Myocyte (in vitro differentiated cells): Measurements from ENCODE around the gene PFKM. TPM values are rescaled to one million over a fixed set of nuclear protein-coding genes. Genes with fewer than 3 reads are reported as not detected.
"Not testable (repeated sequence)": the region's sequence is repeated elsewhere in the genome, so short reads cannot be mapped to it uniquely, and the experiment has no call there.

Experiments used
- DNase-seq: peaks from one replicate; pipeline ENCODE4 v3.0.0-alpha.2; 2012; ENCODE audit warnings: low read depth
- total RNA-seq: library from RNA; depleted of rRNA; stranded (reverse); fragments of >200 nt; gene quantifications from 2 replicates; pipeline ENCODE4 v1.2.3, GENCODE V29; 2014

Gene PFKM
- total RNA-seq, 1 donor from 2014 or later, result 134 TPM

DNA sequence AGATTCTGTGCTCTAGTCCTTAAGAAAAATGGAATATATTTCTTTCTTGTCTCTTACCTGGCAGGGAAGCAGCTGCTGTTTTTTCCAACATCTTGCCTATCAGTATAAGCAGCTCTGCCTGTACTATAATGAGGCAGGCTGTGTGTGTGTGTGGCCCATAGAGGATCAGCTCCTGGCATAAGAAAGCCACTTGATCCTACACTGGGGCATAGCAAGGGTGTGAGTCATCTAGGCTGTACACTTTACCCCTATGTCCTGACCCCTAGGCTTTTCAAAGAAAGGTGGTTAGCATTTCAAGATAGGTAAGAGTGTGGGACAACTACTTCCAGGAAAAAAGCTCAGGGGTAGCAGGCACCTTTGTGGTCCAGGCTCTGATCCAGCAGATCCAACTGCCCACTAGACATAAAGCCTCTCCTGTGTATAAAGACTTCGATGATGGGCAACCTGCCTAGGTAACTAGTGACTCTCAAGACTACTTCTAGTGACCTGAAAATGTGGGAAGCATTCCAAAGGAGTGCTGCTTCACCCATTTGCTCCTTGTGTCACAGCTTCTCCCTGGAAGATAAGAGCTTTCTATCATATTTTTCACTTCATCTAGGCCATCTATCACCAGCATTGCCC, 8.4 kb upstream of the PFKM start:
- no peak for DNase-seq

DNA sequence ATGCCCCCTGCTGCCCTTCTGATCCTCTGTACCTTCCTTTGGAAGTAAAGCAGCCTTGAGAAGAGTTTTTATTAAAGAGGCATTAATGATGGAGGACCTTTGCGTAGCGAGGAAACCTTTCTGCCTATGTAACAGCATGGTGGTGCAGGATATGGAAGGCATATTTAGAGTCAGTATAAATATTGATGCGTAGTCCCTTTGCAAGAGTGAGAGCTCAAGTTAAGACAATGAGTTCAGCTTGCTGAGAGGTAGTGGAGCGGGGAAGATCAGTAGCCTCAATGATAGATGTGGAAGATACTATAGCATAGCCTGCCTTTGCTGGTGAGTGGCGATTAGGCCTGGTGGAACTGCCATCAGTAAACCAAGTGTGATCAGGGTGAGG, 7.9 kb upstream of the PFKM start:
- DNase-seq, result not testable (repeated sequence)

DNA sequence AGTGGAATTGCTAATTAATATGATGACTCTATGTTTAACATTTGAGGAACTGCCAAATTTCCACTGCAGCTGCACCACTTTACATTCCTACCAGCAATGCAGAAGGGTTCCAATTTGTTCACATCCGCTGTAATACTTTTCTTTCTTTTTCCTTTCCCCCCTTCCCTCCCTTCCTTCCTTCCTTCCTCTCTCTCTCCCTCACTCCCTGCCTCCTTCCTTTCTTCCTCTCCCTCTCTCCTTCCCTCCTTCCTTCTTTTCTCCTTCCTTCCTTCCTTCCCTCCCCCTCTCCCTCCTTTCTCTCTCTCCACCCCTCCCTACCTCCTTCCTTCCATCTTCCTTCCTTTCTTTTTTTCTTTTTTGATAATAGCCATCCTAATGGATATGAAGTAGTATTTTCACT, 3.2 kb upstream of the PFKM start:
- no peak for DNase-seq

DNA sequence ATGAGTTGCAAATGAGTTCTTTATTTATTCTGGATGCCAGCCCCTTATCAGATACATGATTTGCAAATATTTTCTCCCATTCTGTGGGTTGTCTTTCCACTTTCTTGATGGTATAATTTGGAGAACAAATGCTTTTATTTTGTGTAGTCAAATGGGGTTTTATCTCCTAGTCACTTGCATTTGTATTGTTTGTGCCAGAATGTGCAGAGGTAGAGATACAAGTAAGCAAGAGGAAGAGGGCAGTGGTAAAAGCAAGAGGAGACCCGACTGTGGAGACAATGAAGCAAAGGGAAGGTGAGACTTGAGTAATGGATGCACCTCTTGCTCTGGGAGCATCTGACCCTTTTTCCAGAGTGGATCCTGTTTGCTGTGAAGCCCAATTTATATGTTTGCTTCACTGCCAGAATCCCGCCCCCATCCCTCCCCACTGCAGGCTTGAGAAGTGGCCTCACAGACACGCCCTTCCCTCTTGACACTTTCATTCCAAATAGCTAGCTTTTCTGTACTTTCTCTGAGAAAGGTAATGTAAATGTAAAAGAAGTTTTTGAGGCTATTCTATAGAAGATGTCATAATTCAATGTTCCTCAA, 786 bp upstream of the PFKM start:
- no peak for DNase-seq

DNA sequence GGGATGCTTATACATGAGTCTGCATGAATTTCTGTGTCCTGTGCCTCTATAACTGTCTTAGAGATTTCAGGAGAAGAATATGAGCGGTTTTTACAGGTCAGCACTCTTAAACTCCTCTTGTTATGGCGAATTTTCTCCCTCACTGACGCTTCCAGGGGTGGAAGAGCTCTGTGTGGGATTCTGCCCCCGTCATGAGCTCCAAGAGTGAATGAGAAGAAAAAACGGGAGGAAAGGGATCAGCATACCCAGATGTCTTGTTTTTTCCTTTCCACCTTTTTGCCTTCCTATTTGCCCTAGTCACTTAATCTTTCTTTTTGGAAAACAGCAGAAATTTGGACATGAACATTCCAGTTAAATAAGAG, 651 bp downstream of the PFKM start:
- no peak for DNase-seq

DNA sequence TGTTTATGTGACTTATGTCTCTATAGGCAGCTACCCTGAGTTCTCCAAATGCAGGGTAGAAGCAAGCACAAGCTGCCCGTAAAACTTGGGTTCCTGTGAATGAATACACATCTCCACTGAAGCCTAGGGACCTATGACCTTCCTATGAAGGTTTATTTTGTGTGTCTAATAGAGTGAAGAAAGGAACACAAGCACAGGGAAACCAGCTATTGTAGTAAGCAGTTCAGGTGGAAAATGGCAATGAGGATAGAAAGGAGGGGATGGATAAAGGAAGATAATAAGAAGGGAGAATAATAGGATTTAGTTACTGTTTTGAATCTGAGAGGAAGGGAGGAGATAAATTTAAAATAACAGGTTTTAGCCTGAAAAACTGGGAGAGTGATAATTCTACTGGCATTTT, 2.4 kb downstream of the PFKM start:
- DNase-seq, result no peak

DNA sequence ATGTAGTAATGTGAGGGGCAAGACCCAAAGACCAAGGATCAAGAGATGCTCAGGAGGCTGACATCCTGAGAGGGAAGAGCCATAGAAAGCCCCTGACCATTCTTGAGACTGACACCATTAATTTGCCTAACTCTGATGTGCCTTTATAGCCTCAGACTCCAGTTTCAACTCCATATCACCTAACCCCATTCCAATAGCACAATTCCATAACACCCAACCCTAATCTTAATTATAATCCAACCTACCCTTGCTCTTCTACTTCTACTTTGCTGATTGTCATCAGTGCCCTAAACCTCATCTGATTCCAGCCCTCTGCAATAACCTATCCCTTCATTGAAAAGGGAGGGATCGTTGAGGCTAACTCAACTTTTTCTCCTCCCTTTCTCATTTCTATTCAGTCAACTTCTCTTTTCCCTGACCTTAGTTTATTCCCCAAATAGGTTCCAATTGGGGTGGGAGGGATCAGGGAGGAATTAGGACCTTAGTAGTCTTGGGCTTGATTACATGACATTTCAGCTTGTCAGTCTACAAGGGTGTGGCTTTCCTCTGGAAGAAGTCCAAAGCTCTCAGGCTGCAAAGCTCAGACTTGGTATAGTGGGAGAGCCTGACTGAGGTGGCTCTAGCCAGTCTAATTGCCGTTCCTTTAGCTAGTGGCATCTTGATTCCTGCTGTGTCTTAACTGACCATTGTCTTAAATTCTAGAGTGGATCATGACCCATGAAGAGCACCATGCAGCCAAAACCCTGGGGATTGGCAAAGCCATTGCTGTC, 3.1 kb downstream of the PFKM start:
- DNase-seq, result peak; percentile 56

DNA sequence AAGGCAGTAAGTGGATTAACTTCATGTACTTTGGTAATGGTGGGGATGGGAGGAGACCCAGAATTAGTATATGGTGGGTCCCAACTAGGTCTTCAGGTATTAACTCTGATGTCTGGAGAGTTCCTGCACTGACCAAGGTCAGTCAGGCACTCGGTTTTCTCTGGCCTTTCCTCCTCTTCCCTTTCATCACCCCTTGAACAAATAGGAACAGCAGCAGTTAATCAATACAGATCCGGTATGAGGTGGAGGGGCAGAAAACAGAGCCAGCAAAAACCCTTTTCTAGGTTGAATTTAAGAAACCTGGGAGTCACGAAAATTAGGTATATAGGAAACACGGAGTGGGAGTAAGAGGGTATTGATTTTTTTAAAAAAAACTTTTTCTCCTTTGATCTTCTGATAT, 4.0 kb downstream of the PFKM start:
- DNase-seq, result no peak

DNA sequence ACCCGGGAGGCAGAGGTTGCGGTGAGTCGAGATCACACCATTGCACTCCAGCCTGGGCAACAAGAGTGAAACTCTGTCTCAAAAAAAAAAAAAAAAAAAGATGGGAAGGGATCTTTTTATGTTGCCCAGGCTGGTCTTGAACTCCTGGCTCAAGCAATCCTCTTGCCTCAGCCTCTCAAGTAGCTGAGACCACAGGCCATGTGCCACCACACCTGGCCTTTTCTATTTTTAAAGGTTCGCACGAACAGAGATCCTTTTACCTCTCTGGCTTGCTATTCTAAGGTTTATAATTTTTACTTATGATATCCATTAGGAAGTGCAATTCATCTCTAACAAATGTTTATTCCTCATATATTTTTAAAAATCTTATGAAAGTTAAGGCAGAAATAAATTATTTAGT, 6.4 kb downstream of the PFKM start:
- peak; percentile 76 for DNase-seq

DNA sequence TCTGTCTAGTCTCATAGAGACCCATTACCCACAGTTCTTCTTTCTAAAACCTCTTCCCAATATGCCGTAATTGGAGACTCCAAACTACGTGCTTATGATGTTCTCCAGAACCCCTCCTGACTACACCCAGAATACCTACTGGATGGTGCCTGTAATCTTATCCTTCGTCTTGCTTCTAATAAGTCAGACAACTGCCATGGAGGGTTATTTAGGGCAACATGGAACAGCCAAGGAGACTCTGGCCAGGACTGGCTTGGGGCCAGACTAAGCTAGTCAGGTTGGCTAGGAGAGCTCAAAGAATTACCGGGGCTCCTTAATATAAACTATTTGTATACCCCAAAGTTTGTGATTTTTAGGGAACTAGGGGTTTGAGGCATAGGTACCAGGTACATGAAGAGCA, 6.8 kb downstream of the PFKM start:
- peak; percentile 95 for DNase-seq

DNA sequence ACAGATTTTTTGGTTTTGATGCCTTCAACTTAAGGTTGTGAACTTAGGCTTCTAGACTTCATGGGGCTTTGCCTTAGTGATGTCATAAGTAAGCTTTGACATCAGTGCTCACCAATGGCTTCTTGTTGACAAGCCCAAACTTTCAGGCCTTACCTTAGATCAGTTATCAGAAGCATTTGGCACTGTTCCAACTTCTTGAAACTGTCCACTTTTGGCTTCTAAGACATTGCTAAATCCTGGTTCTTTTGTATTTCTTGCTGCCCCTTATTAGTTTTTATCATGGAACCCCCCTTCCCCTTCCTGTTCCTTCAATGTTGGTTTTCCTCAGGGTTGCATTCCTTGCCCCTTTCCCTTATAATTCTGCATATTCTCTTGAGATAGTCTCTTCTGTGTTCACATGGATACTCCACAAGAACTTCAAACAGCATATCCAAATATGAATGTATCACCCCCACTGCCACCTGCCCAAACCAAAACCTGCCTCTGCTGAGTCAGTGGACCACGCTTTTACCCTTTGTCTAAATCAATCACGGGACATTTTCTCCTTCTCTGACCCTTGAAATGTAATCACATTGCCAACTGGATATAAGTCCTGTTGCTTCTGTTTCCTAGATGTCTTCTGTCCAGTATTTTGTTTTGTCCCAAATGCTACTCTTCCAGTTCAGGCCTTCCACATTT, 7.9 kb downstream of the PFKM start:
- DNase-seq, result peak; percentile 76

DNA sequence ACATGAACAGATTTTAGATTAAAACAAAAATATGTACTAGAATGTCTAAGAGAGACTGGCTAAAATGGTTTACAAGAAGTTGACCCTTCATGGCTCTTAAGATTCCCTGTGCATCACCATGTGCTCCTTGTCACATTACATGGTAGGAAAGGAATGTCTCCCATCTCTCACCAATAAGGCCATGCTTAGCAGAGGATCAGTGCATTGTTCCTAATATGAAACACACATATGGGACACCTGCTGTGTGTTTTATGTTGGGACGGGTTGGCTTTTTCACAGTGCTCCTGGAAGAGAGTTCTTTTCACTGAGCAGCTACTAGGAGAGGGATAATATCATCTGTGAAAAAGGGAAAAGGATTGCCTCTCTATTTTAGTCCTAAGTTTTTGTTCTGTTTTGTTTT, 9.6 kb downstream of the PFKM start:
- no peak for DNase-seq

DNA sequence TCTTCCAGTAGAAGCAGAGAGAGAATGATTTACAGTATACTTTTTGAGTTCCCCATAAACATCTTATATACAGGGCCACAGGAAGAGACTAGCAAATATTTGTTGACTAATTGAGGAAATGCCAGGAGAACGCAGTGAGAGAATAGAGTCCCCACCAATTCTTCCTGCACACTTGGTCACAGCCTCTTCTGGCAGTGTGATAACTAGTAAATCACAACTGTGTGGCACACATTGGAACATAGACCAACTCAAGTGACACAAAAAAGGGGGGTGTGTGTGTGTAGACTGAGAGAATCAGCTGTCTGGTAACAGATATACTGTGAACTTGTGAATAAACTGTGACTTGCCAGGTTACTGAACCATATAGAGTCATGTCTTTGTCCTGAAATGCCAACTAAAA, 10.2 kb downstream of the PFKM start:
- DNase-seq, result no peak

DNA sequence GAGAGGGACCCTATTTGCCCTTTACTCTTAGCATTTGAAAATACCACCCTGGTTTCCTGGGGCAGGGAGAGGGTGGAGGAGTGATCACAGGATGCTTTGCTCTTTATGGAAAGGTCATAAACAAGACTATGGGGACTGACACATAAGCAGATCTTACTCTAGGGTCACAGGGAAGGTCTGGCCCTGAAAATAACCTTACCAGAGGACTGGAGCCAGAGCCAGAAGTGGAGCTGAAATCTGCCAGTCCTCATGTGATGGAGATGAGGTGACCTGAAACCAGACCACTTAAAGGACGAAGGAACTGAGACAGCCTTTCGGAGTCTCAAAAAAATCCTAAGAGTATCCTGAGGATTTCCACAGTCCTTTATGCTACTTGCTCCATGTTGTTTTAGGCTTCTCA, 12.4 kb downstream of the PFKM start:
- DNase-seq, result no peak

DNA sequence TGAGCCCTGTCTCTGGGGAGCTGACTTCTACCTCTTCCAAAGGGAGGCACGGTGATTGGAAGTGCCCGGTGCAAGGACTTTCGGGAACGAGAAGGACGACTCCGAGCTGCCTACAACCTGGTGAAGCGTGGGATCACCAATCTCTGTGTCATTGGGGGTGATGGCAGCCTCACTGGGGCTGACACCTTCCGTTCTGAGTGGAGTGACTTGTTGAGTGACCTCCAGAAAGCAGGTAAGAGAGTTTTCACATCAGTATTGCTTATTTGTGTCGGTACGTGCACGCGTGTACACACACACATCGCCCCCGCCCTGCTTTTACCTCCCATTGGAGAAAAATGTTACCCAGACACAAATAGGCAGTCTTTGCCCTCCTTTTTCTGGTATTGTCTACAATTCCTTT, 13.7 kb downstream of the PFKM start:
- DNase-seq, result no peak

DNA sequence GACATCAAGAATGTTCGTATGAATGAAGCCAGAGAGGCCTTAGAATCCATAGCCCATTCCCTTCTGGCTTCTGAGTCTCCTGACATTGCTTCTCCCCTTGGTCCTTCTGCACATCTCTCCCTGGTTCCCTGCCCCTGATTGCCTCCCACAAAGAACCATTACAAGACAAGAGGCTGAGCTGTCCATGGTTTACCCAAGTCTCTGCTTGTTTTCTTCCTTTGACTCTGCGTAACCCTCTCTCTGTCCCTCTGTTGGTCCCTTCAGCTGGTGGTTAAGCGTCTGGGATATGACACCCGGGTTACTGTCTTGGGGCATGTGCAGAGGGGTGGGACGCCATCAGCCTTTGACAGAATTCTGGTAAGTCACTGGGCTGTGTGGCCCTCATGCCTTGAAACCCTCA, 15.9 kb downstream of the PFKM start:
- no peak for DNase-seq

DNA sequence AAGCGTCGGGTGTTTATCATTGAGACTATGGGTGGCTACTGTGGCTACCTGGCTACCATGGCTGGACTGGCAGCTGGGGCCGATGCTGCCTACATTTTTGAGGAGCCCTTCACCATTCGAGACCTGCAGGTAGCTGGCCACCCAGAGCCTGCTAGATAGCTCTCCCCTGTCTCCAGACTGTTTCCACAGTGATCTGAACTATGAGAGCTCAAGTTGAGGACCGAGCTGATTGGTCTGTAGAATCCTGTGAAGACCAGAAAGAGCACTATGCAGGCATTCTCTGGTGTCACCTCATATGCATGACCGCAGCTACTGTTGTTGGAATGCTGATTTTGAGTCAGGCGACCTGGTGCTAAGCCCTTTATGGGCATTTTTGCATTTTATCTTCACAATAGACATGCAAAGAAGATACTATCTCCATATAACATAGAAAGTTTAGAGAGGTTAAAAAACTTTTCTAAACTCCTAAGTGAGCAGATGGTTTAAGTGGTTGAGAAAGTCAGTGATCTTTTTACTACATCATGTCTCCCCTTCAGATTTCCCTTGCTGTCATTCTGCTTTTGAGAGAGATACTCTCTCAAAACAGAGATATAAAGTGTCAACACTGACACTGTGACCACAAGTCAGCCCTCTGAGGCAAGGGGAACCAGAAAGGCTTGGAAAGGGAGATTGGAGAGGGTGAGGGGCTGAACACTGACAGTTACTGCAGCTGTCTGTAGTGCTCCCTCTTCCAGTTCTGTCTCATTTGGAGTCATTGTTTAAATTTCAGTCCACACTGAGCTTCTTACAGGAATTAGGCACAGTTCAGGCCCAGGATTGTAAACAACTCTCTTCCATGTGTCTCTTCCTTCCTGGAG, 23.9 kb downstream of the PFKM start:
- peak; percentile 45 for DNase-seq

DNA sequence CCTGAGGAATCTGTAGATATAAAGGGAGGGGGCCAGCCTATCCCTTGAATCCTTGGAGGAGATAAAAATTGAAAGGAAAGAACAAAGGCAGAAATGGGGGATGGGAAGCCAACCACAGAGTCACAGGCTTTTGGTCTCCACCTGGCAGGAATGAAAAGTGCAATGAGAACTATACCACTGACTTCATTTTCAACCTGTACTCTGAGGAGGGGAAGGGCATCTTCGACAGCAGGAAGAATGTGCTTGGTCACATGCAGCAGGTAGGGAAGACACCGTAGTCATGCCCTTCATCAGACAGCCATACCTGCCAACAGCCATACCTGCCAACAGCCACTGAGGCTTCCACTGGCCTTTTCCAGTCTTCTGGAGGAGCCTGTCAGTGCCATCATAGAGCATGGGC, 24.7 kb downstream of the PFKM start:
- DNase-seq, result no peak

DNA sequence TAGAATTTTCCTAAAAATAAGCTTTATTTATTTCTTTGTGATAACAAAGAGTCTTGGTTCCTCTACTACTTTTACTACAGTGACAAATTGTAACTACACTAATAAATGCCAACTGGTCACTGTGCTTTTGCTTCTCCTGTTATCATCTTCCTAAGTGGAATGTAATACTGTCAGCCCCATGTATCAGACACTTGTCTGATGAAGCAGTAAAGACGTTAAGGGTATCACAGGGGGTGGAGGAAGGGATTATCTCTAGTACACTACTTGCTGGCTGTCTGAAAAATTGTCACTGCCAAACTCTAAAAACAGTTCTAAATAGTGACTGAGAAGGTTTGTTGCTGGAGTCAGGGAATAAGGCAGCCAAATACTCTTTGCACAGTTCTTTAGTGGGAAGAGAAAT, 26.8 kb downstream of the PFKM start:
- no peak for DNase-seq

DNA sequence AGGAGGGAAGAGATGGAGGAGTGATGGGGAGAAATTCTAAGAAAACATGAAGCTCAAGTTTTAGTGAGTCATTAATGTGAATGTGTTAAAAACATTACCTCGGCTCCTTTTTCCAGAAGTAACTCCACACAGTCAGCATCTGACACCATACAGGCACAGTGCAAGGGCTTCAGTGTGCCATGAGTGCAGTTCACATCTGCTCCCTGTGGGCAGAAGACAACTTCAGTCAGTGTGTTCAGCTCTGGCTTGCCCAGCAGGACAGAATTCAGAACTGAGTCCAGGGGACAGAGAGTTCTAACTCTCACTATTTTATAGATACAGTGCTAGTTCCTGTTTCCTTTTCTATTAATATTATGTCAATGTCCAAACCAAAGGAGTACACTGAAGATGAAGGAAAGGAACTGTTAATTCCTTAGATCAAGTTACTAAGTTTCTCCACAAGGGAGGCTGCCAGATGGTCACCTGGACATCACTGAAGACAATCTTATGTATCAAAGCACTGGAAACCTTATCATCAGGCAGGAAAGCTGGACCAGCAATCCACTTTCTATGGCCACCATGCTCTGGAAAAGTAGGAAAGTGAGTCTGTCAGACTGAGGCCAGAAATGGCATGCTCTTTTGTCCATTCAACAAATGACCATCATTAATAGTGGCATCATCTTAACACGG, 32.1 kb downstream of the PFKM start:
- DNase-seq, result no peak

DNA sequence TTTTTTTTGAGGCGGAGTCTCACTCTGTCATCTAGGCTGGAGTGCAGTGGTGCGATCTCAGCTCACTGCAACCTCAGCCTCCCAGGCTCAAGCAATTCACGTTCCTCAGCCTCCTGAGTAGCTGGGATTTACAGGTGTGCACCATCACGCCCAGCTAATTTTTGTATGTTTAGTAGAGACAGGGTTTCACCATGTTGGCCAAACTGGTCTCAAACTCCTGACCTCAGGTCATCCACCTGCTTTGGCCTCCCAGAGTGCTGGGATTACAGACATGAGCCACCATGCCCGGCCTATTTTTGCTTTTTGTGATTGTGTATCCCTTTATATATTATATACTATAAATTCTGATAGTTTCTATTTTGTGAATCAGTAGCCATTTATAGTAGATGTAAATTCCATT, 36.6 kb downstream of the PFKM start:
- not testable (repeated sequence) for DNase-seq
